Stimulated activated CD8-positive, alpha-beta memory T cell treated with anti-CD3 and anti-CD28 coated beads, Interleukin-12 subunit alpha, Interleukin-12 subunit beta, amount 100 ng/mL, for 1 hour (primary cell): ENCODE measurements around the gene FANCC.

Source experiments
- DNase-seq: peaks from one replicate; pipeline ENCODE4 v3.0.0-alpha.2; 2020; ENCODE audit warnings: low read depth

Gene FANCC

DNA sequence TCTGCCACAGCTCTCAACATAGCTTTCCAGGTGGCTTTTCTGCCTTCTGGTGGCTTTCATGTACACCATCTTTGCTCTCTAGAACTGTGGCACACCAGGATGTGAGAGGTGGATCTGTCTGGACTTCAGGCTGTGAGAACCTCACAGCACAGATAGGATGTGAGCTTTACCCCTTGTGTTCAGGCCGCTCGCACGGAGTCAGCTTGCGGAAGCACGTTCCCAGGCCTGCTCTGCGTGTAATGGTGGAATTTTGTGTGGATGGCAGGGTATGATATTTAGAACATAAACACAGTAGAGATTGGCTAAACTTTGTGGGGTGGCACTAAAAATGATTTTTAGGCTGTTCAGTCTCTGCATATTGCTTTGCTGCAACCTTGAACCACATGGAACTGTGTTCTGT lies 250.5 kb downstream of the FANCC start:
- DNase-seq = no peak

DNA sequence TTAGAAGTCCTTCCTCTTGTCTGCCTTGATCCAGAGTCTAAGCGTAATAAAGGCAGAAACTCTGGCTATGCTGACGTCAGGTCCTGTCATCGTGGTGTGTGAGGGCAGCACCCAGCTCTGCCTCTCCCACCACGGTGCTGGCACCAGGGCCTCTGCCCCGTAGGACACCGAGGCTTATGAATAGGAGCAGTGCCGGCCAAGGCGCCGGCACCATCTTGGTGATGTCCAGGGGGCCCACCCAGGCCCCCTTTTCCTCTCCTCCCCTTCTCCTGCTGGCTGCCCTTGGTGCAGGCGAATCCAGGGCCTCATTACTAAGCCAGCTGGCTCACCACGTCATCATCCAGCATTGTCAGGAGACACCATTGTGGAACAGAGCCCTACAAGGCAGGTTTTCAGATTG lies 252.3 kb downstream of the FANCC start:
- no peak for DNase-seq

DNA sequence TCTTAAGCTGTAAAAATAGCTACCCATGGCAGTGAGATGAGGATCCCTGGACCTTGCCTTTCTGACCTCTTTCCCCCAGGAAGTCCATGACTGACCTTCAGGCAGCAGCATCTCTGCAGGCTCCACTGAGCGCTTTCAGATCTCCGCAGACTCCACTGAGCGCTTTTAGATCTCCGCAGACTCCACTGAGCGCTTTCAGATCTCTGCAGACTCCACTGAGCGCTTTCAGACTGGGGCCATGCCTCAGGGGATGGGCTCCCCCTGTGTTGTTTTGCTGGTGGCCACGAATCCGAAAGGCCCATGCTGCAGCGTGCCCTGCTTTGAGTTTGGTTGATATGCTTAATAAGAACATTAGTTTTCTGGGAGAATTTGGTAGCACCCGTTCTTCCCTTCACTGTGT lies 254.2 kb downstream of the FANCC start:
- DNase-seq = no peak

DNA sequence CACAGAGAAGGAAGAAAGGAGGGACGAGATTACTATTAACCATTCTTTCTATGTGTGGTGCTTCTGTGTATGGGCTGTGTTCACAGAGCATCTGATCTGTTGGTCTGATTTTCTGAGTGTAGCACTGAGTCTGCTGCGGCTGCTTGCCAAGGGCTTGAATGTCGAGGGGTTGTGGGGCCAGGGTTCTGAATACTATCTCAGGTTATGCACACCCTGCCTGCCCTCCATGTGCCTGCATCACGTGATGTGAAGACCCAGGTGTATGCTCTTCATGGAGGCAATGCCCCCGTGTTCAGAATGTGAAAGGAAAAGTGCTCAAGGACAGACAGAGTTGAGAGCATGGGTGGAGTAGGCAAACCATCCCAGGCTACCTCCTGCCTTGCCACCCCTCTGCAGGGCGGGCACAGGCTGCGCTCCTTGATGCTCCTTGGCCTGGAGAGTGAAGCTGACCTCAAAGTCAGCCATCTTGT lies 254.9 kb downstream of the FANCC start:
- no peak for DNase-seq

DNA sequence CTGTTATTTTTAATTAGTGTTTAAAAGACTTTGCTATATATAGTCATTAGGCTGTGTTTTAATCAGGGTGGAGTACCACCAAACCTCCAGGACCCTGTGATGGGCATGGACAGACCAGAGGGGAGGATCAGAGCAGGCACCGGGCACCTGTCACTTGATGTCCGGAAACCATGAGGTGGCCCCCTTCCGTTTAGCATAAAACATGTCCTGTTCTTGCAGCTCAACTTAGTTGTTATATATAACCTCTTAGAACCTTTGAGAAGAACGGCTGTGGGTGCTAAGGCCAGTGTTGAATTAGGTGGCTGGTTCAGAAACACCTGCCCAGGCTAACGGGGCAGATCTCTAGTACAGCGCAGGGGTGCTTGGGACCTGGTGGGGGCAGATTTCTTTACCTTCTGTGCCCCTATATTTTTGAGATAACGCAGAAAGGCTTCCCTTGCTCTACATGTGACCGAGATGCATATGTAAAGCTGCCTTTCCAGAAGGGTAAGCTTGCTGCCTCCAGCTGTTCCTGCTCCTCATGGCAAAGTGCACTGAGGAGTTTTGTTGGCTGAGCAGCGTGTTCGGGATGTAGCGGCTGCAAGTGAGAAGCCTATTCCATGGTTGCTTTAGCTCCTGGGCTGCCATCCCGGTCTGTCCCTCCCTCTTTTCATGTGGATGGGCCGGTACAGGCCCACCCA lies 255.5 kb downstream of the FANCC start:
- no peak for DNase-seq

DNA sequence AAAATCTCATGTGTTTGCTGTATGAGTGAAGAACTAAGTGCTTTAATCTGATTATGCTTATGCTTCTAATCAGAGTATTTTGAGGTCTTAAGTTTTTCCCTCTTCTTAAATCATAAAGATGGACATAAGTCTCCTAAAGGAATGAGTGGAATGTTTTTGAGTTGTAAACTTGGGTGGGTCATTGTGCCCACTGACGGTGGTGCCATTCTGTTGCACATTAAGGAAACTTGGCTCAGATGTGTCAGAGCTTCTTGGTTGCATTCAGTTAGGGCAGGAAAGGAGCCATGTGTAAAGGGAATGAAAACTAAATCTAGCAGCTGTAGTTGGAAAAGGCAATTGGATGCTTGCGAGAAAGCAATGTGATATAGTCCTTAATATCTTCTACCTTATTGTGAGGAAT lies 256.6 kb downstream of the FANCC start:
- no peak for DNase-seq

DNA sequence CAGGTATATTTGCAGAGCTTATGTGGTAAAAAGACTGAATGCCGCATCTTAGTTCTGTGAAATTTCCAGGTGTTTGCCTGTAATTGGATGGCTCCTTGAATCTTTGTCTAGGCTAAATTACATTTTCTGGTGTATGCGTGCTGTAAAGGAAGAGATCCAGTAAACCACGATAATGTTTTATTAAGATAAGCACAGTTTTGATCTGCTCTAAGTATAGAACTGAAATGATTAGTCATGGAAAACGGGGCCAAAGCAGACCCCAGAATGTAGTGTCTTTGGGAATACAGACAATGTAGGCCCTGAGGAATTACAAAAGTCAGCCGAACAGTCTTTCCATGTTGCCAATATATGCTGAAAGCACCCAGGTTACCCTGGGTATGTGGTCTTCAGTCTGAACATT lies 257.3 kb downstream of the FANCC start:
- DNase-seq = no peak

DNA sequence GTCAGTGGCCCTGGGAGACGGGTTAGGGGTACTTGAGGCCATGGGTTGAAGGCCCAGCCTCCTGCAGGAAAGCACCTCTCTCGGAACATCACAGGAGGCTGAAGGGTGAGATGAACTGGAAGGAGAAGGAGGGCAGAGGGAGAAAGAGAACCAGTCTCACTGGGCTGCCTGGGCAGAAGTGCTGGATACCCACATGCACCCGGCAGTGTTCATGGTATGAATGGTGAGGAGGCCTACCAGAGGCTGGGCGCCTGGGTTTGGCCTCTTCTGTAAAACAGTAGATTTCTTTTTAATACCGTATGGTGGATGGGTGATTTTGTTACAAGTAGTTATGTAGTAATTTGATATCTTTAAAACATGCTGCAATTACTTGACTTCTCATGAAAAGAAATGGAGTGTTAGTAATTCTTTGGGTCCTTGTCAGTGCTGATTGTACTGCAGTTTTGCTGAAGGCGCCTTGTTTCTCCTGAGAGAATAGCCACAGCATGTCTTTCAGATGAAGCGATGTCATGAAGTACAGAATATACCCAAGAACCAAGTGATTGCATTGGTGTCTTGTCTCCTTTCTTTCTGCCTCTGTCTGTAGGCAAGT lies 258.6 kb downstream of the FANCC start:
- DNase-seq = no peak

DNA sequence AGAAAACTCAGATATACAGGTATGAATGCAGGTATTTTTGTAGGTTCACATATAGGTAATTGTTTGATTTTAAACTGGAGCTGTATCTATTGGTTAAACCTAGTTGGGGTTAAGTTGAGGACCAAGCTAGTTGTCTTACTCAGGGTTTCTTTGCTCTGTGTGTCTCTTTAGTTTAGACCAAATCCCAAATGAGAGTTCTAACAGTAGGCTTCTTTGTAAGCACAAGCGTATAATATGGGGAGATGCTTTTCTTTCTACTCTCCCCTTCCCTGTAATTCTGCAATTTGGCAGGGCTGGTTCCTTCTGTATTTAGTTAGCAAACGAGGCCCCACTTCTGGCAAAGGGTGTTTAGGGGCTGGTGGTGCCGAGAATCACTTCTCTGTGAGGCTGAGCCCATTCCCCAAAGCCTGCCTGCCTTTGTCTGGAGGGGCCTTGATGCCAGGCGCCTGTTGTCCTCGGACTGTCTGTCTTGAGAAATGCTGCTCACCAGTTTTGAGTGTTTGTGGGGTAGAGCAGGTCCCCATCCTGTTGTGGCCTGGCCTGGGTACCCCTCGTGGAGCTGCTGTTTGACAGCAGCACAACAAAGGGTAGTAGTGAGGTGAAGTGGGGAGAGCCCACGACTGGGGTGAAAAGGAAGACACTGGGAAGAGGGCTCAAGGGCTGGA lies 259.3 kb downstream of the FANCC start:
- no peak for DNase-seq

DNA sequence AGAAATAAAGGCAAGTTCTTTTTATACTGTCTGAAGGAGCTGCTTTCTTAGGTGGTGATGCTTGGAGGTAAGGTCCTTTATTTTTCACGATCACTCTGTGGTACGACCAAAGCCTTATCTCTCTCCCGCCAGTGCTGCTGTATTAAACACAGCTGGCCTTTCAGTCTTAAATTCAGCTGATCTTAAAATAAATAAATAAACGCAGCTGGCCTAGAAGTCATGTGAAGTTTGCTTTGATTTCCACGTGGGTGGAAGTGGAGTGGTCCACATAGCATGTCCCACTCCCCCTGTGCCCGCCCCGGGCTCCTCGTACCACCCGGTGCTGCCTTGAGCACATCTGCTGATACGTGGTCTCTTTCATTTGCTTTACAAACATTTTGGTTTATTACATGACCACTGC lies 260.4 kb downstream of the FANCC start:
- DNase-seq = no peak

DNA sequence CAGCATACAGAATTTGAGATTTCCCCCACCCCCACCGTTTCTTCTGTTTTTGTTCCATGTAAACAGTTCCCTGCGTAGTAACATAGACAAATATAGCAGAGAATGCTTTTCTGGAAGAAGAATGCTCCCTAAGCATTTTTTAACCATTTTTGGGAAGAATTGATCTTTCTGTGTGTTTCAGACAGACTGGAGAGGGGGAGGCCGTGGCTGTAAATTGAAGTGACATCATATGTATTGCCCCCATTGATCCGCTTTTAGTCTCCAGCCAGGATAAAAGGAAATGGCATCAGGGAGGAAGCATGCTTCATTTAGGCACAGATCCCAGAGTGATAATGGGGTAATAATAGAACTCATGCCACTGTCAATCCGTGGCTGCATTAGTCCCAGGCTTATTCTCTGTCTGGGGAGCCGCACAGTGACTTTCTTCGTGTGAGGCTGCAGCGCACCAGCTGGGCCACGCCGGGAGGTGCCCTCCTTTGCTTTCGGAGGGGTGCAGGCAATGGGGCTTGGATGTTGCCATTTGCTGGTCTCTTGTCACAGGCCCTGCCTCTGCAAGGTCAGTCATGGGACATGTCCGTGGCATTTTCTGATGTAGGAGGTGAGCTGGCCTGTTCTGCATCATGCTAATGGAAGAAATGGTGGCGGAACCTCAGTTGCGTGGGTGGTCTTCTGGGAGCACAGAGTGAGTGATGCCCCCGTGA lies 261.5 kb downstream of the FANCC start:
- no peak for DNase-seq

DNA sequence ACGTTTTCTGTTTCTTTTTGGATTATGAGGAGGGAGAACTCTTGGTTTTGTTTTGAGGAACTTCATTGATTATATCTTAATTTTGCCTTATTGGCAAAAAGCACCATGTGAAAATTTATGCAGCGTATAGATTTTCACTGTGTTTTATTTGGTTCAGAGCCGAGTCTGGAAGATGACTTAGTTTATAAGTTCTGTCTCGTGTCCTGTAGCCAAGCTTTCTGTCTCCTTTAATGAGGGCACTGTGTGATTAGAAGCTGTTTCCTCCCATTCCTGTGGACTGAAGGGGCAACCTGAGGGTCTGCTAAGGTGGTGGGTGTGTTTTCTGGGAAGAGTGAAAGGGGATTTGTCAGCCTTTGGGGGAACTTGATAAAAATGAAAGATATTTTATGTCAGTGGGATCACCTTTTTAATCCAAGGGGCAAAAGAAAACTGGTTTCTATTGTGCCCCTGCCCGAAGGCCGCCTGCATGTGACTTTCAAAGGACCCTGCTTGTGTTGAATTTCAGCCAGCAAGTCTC lies 262.1 kb downstream of the FANCC start:
- no peak for DNase-seq

DNA sequence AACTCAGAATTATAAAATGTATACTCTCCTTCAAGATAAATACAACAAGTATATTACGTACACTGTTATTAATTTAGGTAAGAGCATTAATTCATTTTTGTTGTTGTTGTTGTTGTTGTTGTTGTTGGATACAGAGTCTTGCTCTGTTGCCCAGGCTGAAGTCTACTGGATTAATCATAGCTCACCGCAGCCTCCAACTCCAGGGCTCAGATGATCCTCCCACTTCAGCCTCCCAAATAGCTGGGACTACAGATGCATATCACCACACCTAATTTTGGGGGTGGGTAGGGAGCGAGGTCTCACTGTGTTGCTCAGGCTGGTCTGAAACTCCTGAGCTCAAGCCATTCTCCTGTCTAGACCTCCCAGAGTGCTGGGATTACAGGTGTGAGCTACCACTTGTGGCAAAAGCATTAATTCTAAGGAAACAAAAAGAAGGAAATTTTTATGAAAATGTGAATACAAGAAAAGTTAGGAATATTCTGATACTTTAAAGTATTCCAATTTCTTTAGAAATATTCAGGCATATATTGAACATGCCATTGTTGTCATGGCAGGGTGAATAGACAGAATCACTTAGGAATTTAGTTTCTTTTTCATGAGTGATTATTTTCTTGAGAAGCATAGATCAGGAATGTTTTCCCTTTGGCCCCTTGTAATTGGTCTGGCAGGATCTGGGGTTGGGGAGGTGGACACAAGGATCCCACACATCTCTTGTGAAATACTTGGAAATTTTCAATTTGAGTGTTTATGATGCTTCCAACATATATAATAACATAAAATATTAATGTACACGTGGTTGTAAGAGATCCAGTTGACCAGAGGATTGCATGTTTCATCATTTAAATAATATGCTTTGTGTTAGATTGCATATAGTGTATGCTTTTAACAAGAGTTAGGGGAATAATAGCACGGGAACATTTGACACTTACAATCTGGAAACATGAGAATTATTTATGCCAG lies 263.6 kb downstream of the FANCC start:
- DNase-seq = no peak

DNA sequence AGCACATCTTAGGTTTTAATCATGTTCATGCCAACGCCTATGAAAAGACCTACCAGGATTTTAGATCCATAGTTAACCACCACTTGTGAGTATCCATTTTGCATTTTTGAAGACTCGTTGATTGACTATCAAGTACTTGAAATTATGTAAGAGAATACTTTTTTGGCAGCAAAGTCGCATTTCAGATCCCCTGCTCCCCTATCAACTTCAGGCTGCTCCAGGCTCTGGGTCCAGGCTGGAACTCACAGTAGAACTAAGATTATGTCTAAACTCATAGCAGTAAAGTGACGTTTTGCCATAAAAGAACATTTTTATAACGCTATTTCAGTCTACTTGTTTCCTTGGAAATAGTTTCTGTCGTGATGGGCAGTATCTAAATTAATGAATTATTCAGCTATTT lies 267.7 kb downstream of the FANCC start:
- DNase-seq = no peak
